ENCODE results near the gene ECEL1.

Gene ECEL1

GRCh38 chr2:232497348-232497747 is 9.7 kb upstream of the ECEL1 start:
- no peak for DNase-seq (ENCODE audit: low spot score)

- no peak for DNase-seq (ENCODE audit: low spot score)
Measured at GRCh38 chr2:232496501-232497270, 9.1 kb upstream of the ECEL1 start.

- DNase-seq (ENCODE audit: low spot score) = no peak
Measured at GRCh38 chr2:232495292-232495691, 7.7 kb upstream of the ECEL1 start.

GRCh38 chr2:232494542-232494941 is 6.9 kb upstream of the ECEL1 start:
- DNase-seq (ENCODE audit: low spot score) = no peak

- DNase-seq (ENCODE audit: low spot score) = no peak
Measured at GRCh38 chr2:232493701-232494474, 6.3 kb upstream of the ECEL1 start.

- no peak for DNase-seq (ENCODE audit: low spot score)
Measured at GRCh38 chr2:232492963-232493700, 5.5 kb upstream of the ECEL1 start.

- no peak for DNase-seq (ENCODE audit: low spot score)
Measured at GRCh38 chr2:232492236-232492848, 4.7 kb upstream of the ECEL1 start.

- no peak for DNase-seq (ENCODE audit: low spot score)
Measured at GRCh38 chr2:232491139-232491780, 3.6 kb upstream of the ECEL1 start.

GRCh38 chr2:232490221-232491138 is 2.8 kb upstream of the ECEL1 start:
- DNase-seq (ENCODE audit: low spot score) = no peak

- no peak for DNase-seq (ENCODE audit: low spot score)
Measured at GRCh38 chr2:232489516-232490220, 2.0 kb upstream of the ECEL1 start.

- no peak for DNase-seq (ENCODE audit: low spot score)
Measured at GRCh38 chr2:232488721-232489300, 1.2 kb upstream of the ECEL1 start.

- no peak for DNase-seq (ENCODE audit: low spot score)
Measured at GRCh38 chr2:232488097-232488711, 570 bp upstream of the ECEL1 start.

GRCh38 chr2:232486558-232487384 is 863 bp downstream of the ECEL1 start:
- DNase-seq (ENCODE audit: low spot score) = no peak

GRCh38 chr2:232485757-232486557 is 1.7 kb downstream of the ECEL1 start:
- DNase-seq (ENCODE audit: low spot score) = no peak

GRCh38 chr2:232485348-232485756 is 2.3 kb downstream of the ECEL1 start:
- DNase-seq (ENCODE audit: low spot score) = no peak

- no peak for DNase-seq (ENCODE audit: low spot score)
Measured at GRCh38 chr2:232484628-232485347, 2.8 kb downstream of the ECEL1 start.
